Breast epithelium (tissue), 3 donors: Measurements from ENCODE around the gene SUMF1.

Source experiments
- POLR2AphosphoS5 ChIP-seq, 3 donors: sonication (generic); formaldehyde crosslinking; IDR thresholded peaks; one replicate each; pipeline ENCODE4 v1.6.1; 2017; ENCODE audit warnings: antibody characterized with exemption in 3 of 3
- TF ChIP-seq, protein P1 (sequence below), 3 donors: fragments of 450-650 bp; IDR thresholded peaks; one replicate each; pipeline ENCODE4 v1.5.1; 2016 to 2017; ENCODE audit warnings: antibody characterized with exemption in 3 of 3, mild to moderate bottlenecking in 3 of 3, moderate library complexity in 3 of 3

DNA sequence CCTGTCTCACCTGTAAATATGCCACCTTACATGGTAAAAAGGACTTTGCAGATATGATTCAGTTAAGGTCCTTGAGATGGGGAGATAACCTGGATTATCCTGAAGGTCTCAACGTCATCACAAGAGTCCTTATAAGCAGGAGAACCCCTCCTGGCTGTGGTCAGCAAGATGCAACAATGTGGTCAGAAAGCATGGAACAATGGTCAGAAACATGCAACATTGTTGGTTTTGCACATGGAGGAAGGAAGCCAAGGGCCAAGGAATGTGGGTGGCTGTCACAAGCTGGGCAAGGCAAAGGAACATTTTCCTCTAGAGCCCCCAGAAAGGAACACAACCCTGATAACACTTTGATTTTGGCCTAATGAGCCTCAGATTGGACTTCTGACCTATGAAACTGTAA is 9.4 kb upstream of the SUMF1 start:
- TF ChIP-seq, protein P1, sequence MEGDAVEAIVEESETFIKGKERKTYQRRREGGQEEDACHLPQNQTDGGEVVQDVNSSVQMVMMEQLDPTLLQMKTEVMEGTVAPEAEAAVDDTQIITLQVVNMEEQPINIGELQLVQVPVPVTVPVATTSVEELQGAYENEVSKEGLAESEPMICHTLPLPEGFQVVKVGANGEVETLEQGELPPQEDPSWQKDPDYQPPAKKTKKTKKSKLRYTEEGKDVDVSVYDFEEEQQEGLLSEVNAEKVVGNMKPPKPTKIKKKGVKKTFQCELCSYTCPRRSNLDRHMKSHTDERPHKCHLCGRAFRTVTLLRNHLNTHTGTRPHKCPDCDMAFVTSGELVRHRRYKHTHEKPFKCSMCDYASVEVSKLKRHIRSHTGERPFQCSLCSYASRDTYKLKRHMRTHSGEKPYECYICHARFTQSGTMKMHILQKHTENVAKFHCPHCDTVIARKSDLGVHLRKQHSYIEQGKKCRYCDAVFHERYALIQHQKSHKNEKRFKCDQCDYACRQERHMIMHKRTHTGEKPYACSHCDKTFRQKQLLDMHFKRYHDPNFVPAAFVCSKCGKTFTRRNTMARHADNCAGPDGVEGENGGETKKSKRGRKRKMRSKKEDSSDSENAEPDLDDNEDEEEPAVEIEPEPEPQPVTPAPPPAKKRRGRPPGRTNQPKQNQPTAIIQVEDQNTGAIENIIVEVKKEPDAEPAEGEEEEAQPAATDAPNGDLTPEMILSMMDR (IDR thresholded peaks at IDR 0.05) = no peak
- TF ChIP-seq POLR2AphosphoS5 (IDR thresholded peaks at IDR 0.05) = no peak
